Neural progenitor cell (in vitro differentiated cells): Measurements from ENCODE around the gene IFIH1. TPM values are rescaled to one million over a fixed set of nuclear protein-coding genes. Genes with fewer than 3 reads are reported as not detected.

Experiments used
- DNase-seq: peaks from one replicate; pipeline ENCODE4 v3.0.0-alpha.2; 2016; ENCODE audit warnings: low spot score
- H2AFZ ChIP-seq: fragments of 200-600 bp; sonication (generic); replicated peaks from 2 replicates; pipeline ENCODE4 v1.6.1; 2016; ENCODE audit warnings: antibody characterized with exemption
- H3F3A ChIP-seq: fragments of 200-600 bp; sonication (generic); 2 replicates; pipeline ENCODE4 v1.6.1; 2016; ENCODE audit warnings: antibody characterized with exemption, low read depth
- H3K27ac ChIP-seq: fragments of 200-600 bp; sonication (generic); 2 replicates; pipeline ENCODE4 v1.5.1; 2016; ENCODE audit warnings: mild to moderate bottlenecking
- H3K27me3 ChIP-seq: fragments of 200-600 bp; sonication (generic); 2 replicates; pipeline ENCODE4 v1.6.1; 2016; ENCODE audit warnings: mild to moderate bottlenecking, moderate library complexity
- H3K36me3 ChIP-seq: fragments of 200-600 bp; sonication (generic); 2 replicates; pipeline ENCODE4 v1.5.1; 2016
- H3K4me1 ChIP-seq: fragments of 200-600 bp; sonication (generic); 2 replicates; pipeline ENCODE4 v1.6.1; 2016; ENCODE audit warnings: mixed run types
- H3K4me2 ChIP-seq: fragments of 200-600 bp; sonication (generic); 2 replicates; pipeline ENCODE4 v1.6.1; 2016
- H3K4me3 ChIP-seq: fragments of 200-600 bp; sonication (generic); 2 replicates; pipeline ENCODE4 v1.5.1; 2016
- H3K79me2 ChIP-seq: fragments of 200-600 bp; sonication (generic); 2 replicates; pipeline ENCODE4 v1.6.1; 2016; ENCODE audit warnings: low read depth
- H3K9ac ChIP-seq: fragments of 200-600 bp; sonication (generic); 2 replicates; pipeline ENCODE4 v1.6.1; 2016
- H3K9me3 ChIP-seq: fragments of 200-600 bp; sonication (generic); 2 replicates; pipeline ENCODE4 v1.5.1; 2016; ENCODE audit warnings: low read depth
- H4K20me1 ChIP-seq: fragments of 200-600 bp; sonication (generic); 2 replicates; pipeline ENCODE4 v1.6.1; 2016; ENCODE audit warnings: low read depth
- H3K27ac Mint-ChIP-seq: 3 replicates; pipeline ENCODE4 v1.8.0; 2021; ENCODE audit warnings: mixed read lengths
- H3K27me3 Mint-ChIP-seq: 2 replicates; pipeline ENCODE4 v1.8.0; 2022; ENCODE audit warnings: low read depth, mild to moderate bottlenecking, inconsistent platforms, moderate library complexity, mixed read lengths; ENCODE audit not compliant: insufficient read depth
- H3K36me3 Mint-ChIP-seq: 3 replicates; pipeline ENCODE4 v1.8.0; 2021; ENCODE audit warnings: mixed read lengths
- H3K4me1 Mint-ChIP-seq: 3 replicates; pipeline ENCODE4 v1.8.0; 2021; ENCODE audit warnings: mixed read lengths
- H3K4me3 Mint-ChIP-seq: 3 replicates; pipeline ENCODE4 v1.8.0; 2021; ENCODE audit warnings: mild to moderate bottlenecking, moderate library complexity, mixed read lengths
- H3K9me3 Mint-ChIP-seq: 3 replicates; pipeline ENCODE4 v1.8.0; 2020; ENCODE audit warnings: mixed read lengths
- CTCF ChIP-seq: fragments of 200-600 bp; sonication (generic); IDR thresholded peaks from 2 replicates; pipeline ENCODE4 v1.5.1; 2017; ENCODE audit warnings: antibody characterized with exemption, mild to moderate bottlenecking
- EZH2 ChIP-seq: fragments of 200-600 bp; sonication (generic); IDR thresholded peaks from 2 replicates; pipeline ENCODE4 v1.6.1; 2017; ENCODE audit warnings: antibody characterized with exemption, mild to moderate bottlenecking, moderate library complexity
- EZH2phosphoT487 ChIP-seq: fragments of 200-600 bp; sonication (generic); IDR thresholded peaks from 2 replicates; pipeline ENCODE4 v1.6.1; 2017; ENCODE audit warnings: antibody characterized with exemption
- total RNA-seq: library from RNA; depleted of rRNA; stranded (reverse); fragments of >200 nt; gene quantifications from 2 replicates; pipeline ENCODE4 v1.2.3, GENCODE V29; 2015; ENCODE audit warnings: low replicate concordance

The IFIH1 gene
- total RNA-seq, 1 donor from 2014 or later, result 0.79 TPM

- no peaks in the 10 kb centered on the region for H3K9me3 Mint-ChIP-seq
- H3K4me2 ChIP-seq, result no peak overlapping the region
- no peak overlapping the region for H3K4me3 Mint-ChIP-seq
- no peak for TF ChIP-seq EZH2
- no peak for TF ChIP-seq CTCF
- TF ChIP-seq EZH2phosphoT487, result no peak
- no peak overlapping the region for H3K4me3 ChIP-seq
- H3K9ac ChIP-seq, result no peak overlapping the region
- no peaks in the 10 kb centered on the region for H3K27me3 Mint-ChIP-seq
- no peak for DNase-seq
- no peak overlapping the region for H3K27ac ChIP-seq
- H3F3A ChIP-seq, result no peaks in the 10 kb centered on the region
- H2AFZ ChIP-seq, result no peak overlapping the region
- H3K9me3 ChIP-seq, result no peaks in the 10 kb centered on the region
- no peaks in the 10 kb centered on the region for H3K4me1 ChIP-seq
- H4K20me1 ChIP-seq, result no peaks in the 10 kb centered on the region
- no peaks in the 10 kb centered on the region for H3K79me2 ChIP-seq
- no peak overlapping the region for H3K27ac Mint-ChIP-seq
- no peaks in the 10 kb centered on the region for H3K27me3 ChIP-seq
- no peaks in the 10 kb centered on the region for H3K36me3 Mint-ChIP-seq
- no peaks in the 10 kb centered on the region for H3K4me1 Mint-ChIP-seq
- H3K36me3 ChIP-seq, result no peaks in the 10 kb centered on the region
Observed at GRCh38 chr2:162258686-162259085, 59.8 kb downstream of the IFIH1 start.

- Histone ChIP-seq H3K4me3 (no peak overlapping the region), H3K4me1 (no peaks in the 10 kb centered on the region), H3K79me2 (no peaks in the 10 kb centered on the region), H3K36me3 (no peaks in the 10 kb centered on the region), H3K4me2 (no peak overlapping the region), H3F3A (no peaks in the 10 kb centered on the region), H2AFZ (no peak overlapping the region), H3K27ac (no peak overlapping the region), H4K20me1 (no peaks in the 10 kb centered on the region), H3K9me3 (no peaks in the 10 kb centered on the region), H3K9ac (no peak overlapping the region), H3K27me3 (no peaks in the 10 kb centered on the region)
- Mint-ChIP-seq H3K9me3 (no peaks in the 10 kb centered on the region), H3K27me3 (no peaks in the 10 kb centered on the region), H3K4me1 (no peaks in the 10 kb centered on the region), H3K27ac (no peak overlapping the region), H3K36me3 (no peaks in the 10 kb centered on the region), H3K4me3 (no peak overlapping the region)
- DNase-seq, result no peak
- TF ChIP-seq EZH2, result no peak
Observed at GRCh38 chr2:162258169-162258568, 60.3 kb downstream of the IFIH1 start.

GRCh38 chr2:162257425-162257824 is 61.1 kb downstream of the IFIH1 start:
- Histone ChIP-seq H3K4me1 (no peaks in the 10 kb centered on the region), H3K36me3 (no peaks in the 10 kb centered on the region), H4K20me1 (no peaks in the 10 kb centered on the region), H3K9ac (no peak overlapping the region), H3K4me2 (no peak overlapping the region), H3K4me3 (no peak overlapping the region), H3K27ac (no peak overlapping the region), H3K27me3 (no peaks in the 10 kb centered on the region), H2AFZ (no peak overlapping the region), H3K79me2 (no peaks in the 10 kb centered on the region), H3F3A (no peaks in the 10 kb centered on the region), H3K9me3 (no peaks in the 10 kb centered on the region)
- no peaks in the 10 kb centered on the region for H3K27me3 Mint-ChIP-seq
- TF ChIP-seq EZH2, result no peak
- TF ChIP-seq CTCF, result no peak
- TF ChIP-seq EZH2phosphoT487, result no peak
- no peaks in the 10 kb centered on the region for H3K36me3 Mint-ChIP-seq
- DNase-seq, result no peak
- H3K4me3 Mint-ChIP-seq, result no peak overlapping the region
- H3K27ac Mint-ChIP-seq, result no peak overlapping the region
- H3K4me1 Mint-ChIP-seq, result no peaks in the 10 kb centered on the region
- no peaks in the 10 kb centered on the region for H3K9me3 Mint-ChIP-seq

GRCh38 chr2:162256591-162256991 is 61.9 kb downstream of the IFIH1 start:
- no peaks in the 10 kb centered on the region for H3K4me1 Mint-ChIP-seq
- H2AFZ ChIP-seq, result no peak overlapping the region
- H3K27ac Mint-ChIP-seq, result no peak overlapping the region
- no peaks in the 10 kb centered on the region for H3K9me3 ChIP-seq
- no peak overlapping the region for H3K4me2 ChIP-seq
- H3K4me1 ChIP-seq, result no peaks in the 10 kb centered on the region
- H3K4me3 ChIP-seq, result no peak overlapping the region
- no peak overlapping the region for H3K4me3 Mint-ChIP-seq
- no peaks in the 10 kb centered on the region for H3F3A ChIP-seq
- DNase-seq, result no peak
- no peak overlapping the region for H3K9ac ChIP-seq
- H3K36me3 ChIP-seq, result no peaks in the 10 kb centered on the region
- no peaks in the 10 kb centered on the region for H3K9me3 Mint-ChIP-seq
- no peaks in the 10 kb centered on the region for H4K20me1 ChIP-seq
- H3K79me2 ChIP-seq, result no peaks in the 10 kb centered on the region
- H3K27me3 Mint-ChIP-seq, result no peaks in the 10 kb centered on the region
- H3K27me3 ChIP-seq, result no peaks in the 10 kb centered on the region
- TF ChIP-seq EZH2 (no peak), CTCF (no peak), EZH2phosphoT487 (no peak)
- no peaks in the 10 kb centered on the region for H3K36me3 Mint-ChIP-seq
- H3K27ac ChIP-seq, result no peak overlapping the region
